Epithelial cell of prostate (primary cell): ENCODE measurements around the gene SLC39A9.
"Not testable (repeated sequence)": the region's sequence is repeated elsewhere in the genome, so short reads cannot be mapped to it uniquely, and the experiment has no call there.

ENCODE experiments used
- DNase-seq: peaks from one replicate; pipeline ENCODE4 v3.0.0-alpha.2; 2011; ENCODE audit warnings: low read depth, low spot score
- H3K27ac ChIP-seq: fragments of 450-650 bp; 2 replicates; pipeline ENCODE4 v1.5.1; 2017; ENCODE audit warnings: mild to moderate bottlenecking

The SLC39A9 gene

GRCh38 chr14:69366761-69367160 is 31.7 kb upstream of the SLC39A9 start:
- no peak overlapping the region for H3K27ac ChIP-seq
- DNase-seq = no peak

GRCh38 chr14:69368381-69368780 is 30.1 kb upstream of the SLC39A9 start:
- no peak overlapping the region for H3K27ac ChIP-seq
- DNase-seq = no peak

- DNase-seq = no peak
- H3K27ac ChIP-seq = no peak overlapping the region
Observed at GRCh38 chr14:69370061-69370460, 28.4 kb upstream of the SLC39A9 start.

GRCh38 chr14:69372146-69372545 is 26.3 kb upstream of the SLC39A9 start:
- H3K27ac ChIP-seq = no peak overlapping the region
- no peak for DNase-seq

GRCh38 chr14:69373104-69373503 is 25.4 kb upstream of the SLC39A9 start:
- DNase-seq = no peak
- no peak overlapping the region for H3K27ac ChIP-seq

GRCh38 chr14:69374235-69374634 is 24.3 kb upstream of the SLC39A9 start:
- no peak for DNase-seq
- H3K27ac ChIP-seq = no peak overlapping the region

GRCh38 chr14:69375182-69375581 is 23.3 kb upstream of the SLC39A9 start:
- no peak for DNase-seq
- H3K27ac ChIP-seq = no peak overlapping the region

- DNase-seq = no peak
- H3K27ac ChIP-seq = peak overlapping the region; percentile 64
Observed at GRCh38 chr14:69375722-69376121, 22.8 kb upstream of the SLC39A9 start.

- peak overlapping the region; percentile 64 for H3K27ac ChIP-seq
- peak; percentile 81 for DNase-seq
Observed at GRCh38 chr14:69376439-69376838, 22.1 kb upstream of the SLC39A9 start.

GRCh38 chr14:69378274-69378673 is 20.2 kb upstream of the SLC39A9 start:
- H3K27ac ChIP-seq = peak overlapping the region; percentile 17
- no peak for DNase-seq

GRCh38 chr14:69387311-69387710 is 11.2 kb upstream of the SLC39A9 start:
- H3K27ac ChIP-seq = no peak overlapping the region
- no peak for DNase-seq

- DNase-seq, H3K27ac ChIP-seq: not testable (repeated sequence)
Observed at GRCh38 chr14:69391400-69391799, 7.1 kb upstream of the SLC39A9 start.

- DNase-seq = no peak
- no peak overlapping the region for H3K27ac ChIP-seq
Observed at GRCh38 chr14:69392481-69392880, 6.0 kb upstream of the SLC39A9 start.

- H3K27ac ChIP-seq = peak overlapping the region; percentile 29
- no peak for DNase-seq
Observed at GRCh38 chr14:69395929-69396328, 2.6 kb upstream of the SLC39A9 start.

- no peak for DNase-seq
- peak overlapping the region; percentile 85 for H3K27ac ChIP-seq
Observed at GRCh38 chr14:69398818-69399210, 322 bp downstream of the SLC39A9 start.

GRCh38 chr14:69399750-69400149 is 1.3 kb downstream of the SLC39A9 start:
- no peak overlapping the region for H3K27ac ChIP-seq
- DNase-seq = no peak

GRCh38 chr14:69400154-69400553 is 1.7 kb downstream of the SLC39A9 start:
- no peak overlapping the region for H3K27ac ChIP-seq
- no peak for DNase-seq

GRCh38 chr14:69401841-69402240 is 3.3 kb downstream of the SLC39A9 start:
- no peak overlapping the region for H3K27ac ChIP-seq
- no peak for DNase-seq

GRCh38 chr14:69404478-69404877 is 6.0 kb downstream of the SLC39A9 start:
- H3K27ac ChIP-seq = no peak overlapping the region

GRCh38 chr14:69404883-69405282 is 6.4 kb downstream of the SLC39A9 start:
- H3K27ac ChIP-seq = no peak overlapping the region
- DNase-seq = no peak

More at GRCh38 chr14:69404478-69404877, 6.0 kb downstream of the SLC39A9 start:
- DNase-seq = no peak

- no peak overlapping the region for H3K27ac ChIP-seq
- DNase-seq = no peak
Observed at GRCh38 chr14:69405762-69406161, 7.3 kb downstream of the SLC39A9 start.

- H3K27ac ChIP-seq = no peak overlapping the region
- DNase-seq = no peak
Observed at GRCh38 chr14:69408331-69408960, 10.0 kb downstream of the SLC39A9 start.

- H3K27ac ChIP-seq = no peak overlapping the region
- DNase-seq = no peak
Observed at GRCh38 chr14:69413483-69413882, 15.0 kb downstream of the SLC39A9 start.
